Measurements from ENCODE around the gene CHMP2B. TPM values are rescaled to one million over a fixed set of nuclear protein-coding genes. Genes with fewer than 3 reads are reported as not detected.
"Not testable (repeated sequence)": the region's sequence is repeated elsewhere in the genome, so short reads cannot be mapped to it uniquely, and the experiment has no call there.

Gene CHMP2B
- total RNA-seq, 1 donor from 2014 or later: 18.5 TPM

GRCh38 chr3:87233805-87234204 lies 6.7 kb downstream of the CHMP2B start:
- DNase-seq: no peak

- no peak for DNase-seq
Measured at GRCh38 chr3:87236093-87236492, 9.0 kb downstream of the CHMP2B start.

DNA sequence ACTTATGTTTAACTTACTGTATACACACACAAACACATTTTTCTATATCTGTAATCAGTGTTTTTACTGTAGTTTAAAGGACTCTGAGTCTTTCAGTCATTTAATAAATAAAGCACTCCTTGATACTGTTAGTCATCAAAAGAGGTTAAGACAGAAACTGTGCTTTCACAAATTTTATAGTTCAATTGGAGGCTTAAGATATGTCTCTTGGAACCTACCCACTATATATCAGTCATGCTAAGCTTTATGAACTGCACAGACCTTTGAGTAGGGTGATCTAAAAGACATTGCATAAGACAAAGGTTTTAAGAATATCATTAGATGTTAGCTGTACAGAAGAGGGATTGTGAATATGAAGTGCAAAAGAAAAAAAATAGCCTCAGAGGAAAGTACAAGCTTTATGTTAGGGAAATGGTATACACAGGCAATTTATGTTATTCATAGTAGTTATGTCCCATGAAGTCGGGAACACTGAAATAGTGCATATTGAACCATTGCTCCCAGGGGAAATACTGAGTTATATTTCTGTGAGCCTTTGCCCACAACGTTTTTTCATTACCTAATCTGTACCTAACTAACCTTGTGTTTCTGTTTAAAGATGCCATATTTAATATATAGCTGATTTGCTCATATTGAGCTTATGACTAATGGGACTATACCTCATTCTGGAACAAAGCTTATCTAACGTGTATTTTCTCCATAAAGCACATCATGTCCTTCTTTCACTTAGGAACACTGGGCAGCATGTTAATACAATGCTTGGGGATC lies 19.7 kb downstream of the CHMP2B start:
- DNase-seq: no peak

DNA sequence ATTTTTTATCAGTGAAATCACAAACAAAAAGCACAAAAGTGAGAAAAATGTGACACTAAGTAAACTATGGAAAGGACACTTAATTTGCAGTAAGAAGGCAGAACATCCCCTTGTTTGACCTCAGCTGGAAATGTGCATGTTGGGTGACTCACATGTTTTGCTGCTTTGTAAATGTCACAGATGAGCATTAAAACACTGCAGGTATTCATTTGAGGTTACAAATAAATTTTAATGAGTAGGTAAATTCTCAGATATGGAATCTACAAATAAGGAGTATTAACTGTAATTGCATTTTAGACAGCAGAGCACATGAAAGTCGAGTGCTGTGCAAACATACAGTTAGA lies 20.3 kb downstream of the CHMP2B start:
- no peak for DNase-seq

DNA sequence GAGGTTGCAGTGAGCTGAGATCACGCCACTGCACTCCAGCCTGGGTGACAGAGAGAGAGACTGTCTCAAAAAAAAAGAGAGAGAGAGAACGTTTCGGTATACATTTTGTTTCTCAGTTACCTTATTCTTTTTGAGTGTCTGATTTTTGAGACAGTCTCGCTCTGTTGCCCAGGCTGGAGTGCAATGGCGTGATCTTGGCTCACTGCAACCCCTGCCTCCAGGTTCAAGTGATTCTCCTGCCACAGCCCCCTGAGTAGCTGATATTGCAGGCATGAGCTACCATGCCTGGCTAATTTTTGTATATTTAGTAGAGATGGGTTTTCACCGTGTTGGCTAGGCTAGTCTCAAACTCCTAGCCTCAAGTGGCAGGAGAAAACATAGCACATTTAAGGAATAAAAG lies 21.1 kb downstream of the CHMP2B start:
- DNase-seq: not testable (repeated sequence)

- no peak for DNase-seq
Measured at GRCh38 chr3:87248831-87249230, 21.7 kb downstream of the CHMP2B start.

- no peak for DNase-seq
Measured at GRCh38 chr3:87250009-87250408, 22.9 kb downstream of the CHMP2B start.

DNA sequence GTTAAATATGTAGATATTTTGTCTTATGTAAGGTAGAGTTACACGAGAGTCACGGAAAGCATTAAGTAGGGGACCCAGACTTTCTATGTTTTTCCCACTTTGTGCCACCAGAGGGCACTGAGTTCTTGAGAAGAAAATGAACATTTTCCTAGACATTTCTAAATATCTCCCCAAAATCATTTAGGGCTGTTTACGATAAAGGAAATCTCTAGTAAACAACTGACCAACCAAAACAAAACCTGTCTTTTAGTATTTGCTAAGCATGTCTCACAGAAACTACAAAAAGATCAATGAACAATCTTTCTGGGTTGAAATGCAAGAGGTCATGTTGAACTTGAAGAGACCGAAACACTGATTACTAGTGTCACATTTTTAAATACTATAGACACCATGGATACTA lies 33.2 kb downstream of the CHMP2B start:
- peak; percentile 74 for DNase-seq

- DNase-seq: no peak
Measured at GRCh38 chr3:87261925-87262324, 34.8 kb downstream of the CHMP2B start.

GRCh38 chr3:87267953-87268645 lies 41.0 kb downstream of the CHMP2B start:
- no peak for DNase-seq

- peak; percentile 4 for DNase-seq
Measured at GRCh38 chr3:87268646-87269211, 41.6 kb downstream of the CHMP2B start.

GRCh38 chr3:87269723-87270122 lies 42.6 kb downstream of the CHMP2B start:
- DNase-seq: no peak

DNA sequence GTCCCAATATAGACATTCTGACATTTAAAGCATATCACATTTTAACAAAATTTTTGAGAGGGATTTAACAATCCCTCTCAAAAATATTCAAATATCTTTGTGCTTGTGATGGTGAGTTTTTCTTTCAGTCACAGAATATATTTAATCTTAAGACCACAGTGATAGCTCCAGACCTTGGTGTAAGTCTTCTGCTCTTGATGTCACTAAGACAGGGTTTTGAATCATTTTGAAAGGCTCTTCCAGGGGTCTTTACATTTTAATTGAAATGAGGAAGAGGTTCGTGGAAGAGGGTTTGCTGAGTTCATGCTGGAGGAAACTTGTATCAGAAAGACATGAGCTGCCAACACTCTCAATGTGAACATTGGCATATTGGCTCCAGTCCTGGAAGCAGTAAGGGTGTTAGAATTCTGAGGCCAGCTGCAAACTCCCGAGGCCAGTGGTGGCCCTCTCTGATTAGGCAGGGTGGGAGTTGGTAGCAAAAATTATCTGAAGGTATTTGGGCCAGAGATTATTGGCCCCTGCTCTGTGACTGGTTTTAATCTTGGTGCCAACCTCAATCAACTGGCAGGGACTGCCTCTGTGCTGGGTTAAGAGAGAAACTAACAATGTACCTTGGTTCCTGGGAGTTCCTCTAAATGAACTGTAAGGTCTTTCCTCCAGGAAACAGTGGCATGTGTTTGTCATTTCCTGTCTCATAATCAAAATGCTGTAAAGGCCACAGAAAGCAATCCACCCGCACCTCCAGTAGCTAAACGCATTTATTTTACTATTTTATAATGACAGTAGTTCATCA lies 44.0 kb downstream of the CHMP2B start:
- peak; percentile 76 for DNase-seq

DNA sequence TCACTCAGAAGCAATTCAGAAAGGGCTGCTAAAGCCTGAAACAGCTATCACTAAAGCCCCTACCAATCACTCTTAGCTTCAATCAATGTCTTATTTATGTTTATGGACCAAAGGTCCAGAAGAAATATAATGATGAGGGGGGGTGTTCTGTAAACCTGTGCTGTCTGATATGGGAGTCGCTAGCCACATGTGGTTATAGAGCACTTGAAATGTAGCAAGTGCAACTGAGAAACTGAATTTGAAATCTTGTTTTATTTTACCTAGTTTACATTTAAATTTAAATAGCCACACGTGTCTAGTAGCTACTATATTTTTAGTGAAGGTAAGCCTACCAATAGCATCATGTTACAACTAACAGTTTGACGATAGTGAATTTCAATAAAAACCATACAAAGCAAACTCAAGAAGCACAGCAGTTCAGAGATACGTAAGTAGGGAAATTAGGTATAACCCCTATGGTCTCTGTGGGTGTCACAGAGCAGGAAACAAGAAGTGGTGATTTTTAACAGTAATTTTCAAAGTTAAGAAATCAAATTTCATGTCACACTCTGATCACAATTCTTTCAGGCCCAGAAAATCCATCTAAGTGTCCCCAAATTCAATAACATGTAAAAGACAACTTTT lies 45.7 kb downstream of the CHMP2B start:
- no peak for DNase-seq

DNA sequence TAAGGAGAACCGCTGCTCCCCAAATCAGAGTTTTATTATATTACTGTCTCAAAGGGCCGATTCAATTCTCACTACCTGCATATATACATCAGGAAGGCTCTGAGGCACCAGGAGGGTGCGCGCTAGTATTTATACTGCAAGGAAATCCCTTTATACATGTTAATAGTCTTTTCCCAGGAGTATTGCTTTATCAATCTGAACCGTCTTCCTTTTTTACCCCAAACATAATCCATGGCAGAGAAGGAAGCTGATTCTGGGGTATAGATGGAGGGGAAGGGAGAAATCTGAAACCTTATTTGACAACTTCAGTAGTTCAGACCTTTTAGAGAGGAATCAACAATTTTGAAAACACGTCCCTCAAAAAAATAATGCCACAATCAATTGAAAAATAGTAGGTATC lies 49.4 kb downstream of the CHMP2B start, which contains the start of gene POU1F1:
TSS of gene POU1F1 (minus strand) at position 101 of the 400 bp plus-strand sequence. CDS start 122 bp downstream, outside the sequence.
- DNase-seq: no peak

GRCh38 chr3:87287011-87287410 lies 59.9 kb downstream of the CHMP2B start:
- no peak for DNase-seq

GRCh38 chr3:87288446-87288845 lies 61.3 kb downstream of the CHMP2B start:
- no peak for DNase-seq

DNA sequence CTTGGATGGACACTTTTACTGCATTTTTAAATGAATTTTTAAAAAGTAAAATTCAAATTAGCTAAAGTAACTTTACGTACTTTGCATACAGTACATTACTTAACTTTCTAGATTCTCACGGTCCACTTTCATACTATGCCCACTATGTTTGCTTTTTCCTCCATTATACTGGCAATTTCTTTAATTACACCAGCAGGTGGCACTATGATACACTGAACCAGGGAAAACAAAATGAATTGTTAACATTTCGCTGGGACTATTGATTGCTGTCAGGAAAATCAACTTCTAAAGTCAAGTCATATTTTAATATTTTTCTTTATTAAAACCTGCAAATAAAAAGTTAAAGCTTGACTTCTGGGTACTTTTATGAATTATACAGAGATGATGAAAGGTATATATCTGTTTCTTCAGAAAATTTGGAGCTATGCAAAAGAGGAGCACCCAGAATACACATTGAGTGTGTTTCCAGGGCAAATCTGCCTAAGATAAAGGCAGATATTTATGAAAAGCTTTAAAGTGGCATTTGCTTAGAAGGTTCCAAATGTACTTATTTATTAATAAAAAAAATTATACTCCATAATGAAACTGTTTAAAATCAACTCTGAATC lies 71.1 kb downstream of the CHMP2B start:
- peak; percentile 60 for DNase-seq

GRCh38 chr3:87305031-87305430 lies 77.9 kb downstream of the CHMP2B start:
- not testable (repeated sequence) for DNase-seq
